K562 (cell line): ENCODE data around the gene ARHGAP4. TPM values are rescaled to one million over a fixed set of nuclear protein-coding genes. Genes with fewer than 3 reads are reported as not detected.

ENCODE experiments used
- ASH1L ChIP-seq: fragments of 450-650 bp; IDR thresholded peaks from 2 replicates; pipeline ENCODE4 v1.6.1; 2018; ENCODE audit warnings: borderline replicate concordance, mild to moderate bottlenecking, low read depth; ENCODE audit not compliant: partially characterized antibody
- BRCA1 ChIP-seq, 2 experiments: fragments of 450-650 bp in 1 of 2; sonication (generic) in 1 of 2; formaldehyde crosslinking in 1 of 2; IDR thresholded peaks; 2 replicates each; pipeline versions ENCODE4 v1.5.0 to v1.6.1; 2017 to 2020; ENCODE audit warnings: mild to moderate bottlenecking in 1 of 2, missing genetic modification reagents in 1 of 2
- CBX5 ChIP-seq: IDR thresholded peaks from 2 replicates; pipeline ENCODE4 v1.6.1; 2014; ENCODE audit warnings: low read depth, borderline replicate concordance
- CREB3L1 ChIP-seq: fragments of 450-650 bp; IDR thresholded peaks from 2 replicates; pipeline ENCODE4 v1.6.1; 2014; ENCODE audit warnings: low read depth, mild to moderate bottlenecking, moderate library complexity, borderline replicate concordance
- DDX20 ChIP-seq: fragments of 450-650 bp; IDR thresholded peaks from 2 replicates; pipeline ENCODE4 v1.6.1; 2016; ENCODE audit warnings: missing genetic modification characterization, low read depth, mild to moderate bottlenecking, missing compliant biosample characterization, moderate library complexity
- E2F3 ChIP-seq: fragments of 250-450 bp; sonication (Bioruptor Pico); IDR thresholded peaks from 2 replicates; pipeline ENCODE4 v1.4.0; 2020; ENCODE audit warnings: mild to moderate bottlenecking
- FOS ChIP-seq: IDR thresholded peaks from 3 replicates; pipeline ENCODE4 v1.6.1; 2011; ENCODE audit not compliant: insufficient read length; ENCODE audit errors: extremely low read depth
- HBP1 ChIP-seq: fragments of 450-650 bp; formaldehyde crosslinking; IDR thresholded peaks from 2 replicates; pipeline ENCODE4 v1.4.0; 2022; ENCODE audit warnings: missing genetic modification characterization
- HDGF ChIP-seq: fragments of 450-650 bp; IDR thresholded peaks from 2 replicates; pipeline ENCODE4 v1.6.1; 2016
- MYC ChIP-seq, 2 experiments: fragments of 250-450 bp in 1 of 2; sonication (Bioruptor Pico) in 1 of 2; IDR thresholded peaks; 2 replicates each; pipeline versions ENCODE4 v1.5.1 to v1.6.1; 2012 to 2021; ENCODE audit warnings: low read depth in 2 of 2, borderline replicate concordance in 1 of 2, improper control_type of control experiment in 1 of 2, low read length in 1 of 2, mild to moderate bottlenecking in 1 of 2, moderate library complexity in 1 of 2
- PKNOX1 ChIP-seq: fragments of 450-650 bp; IDR thresholded peaks from 2 replicates; pipeline ENCODE4 v1.6.1; 2016
- POLR2AphosphoS5 ChIP-seq: IDR thresholded peaks from 2 replicates; pipeline ENCODE4 v1.6.1; 2011; ENCODE audit warnings: mild to moderate bottlenecking, low read depth, low read length, moderate library complexity; ENCODE audit not compliant: control insufficient read depth, insufficient read depth
- POU5F1 ChIP-seq: fragments of 150-350 bp; IDR thresholded peaks from 2 replicates; pipeline ENCODE4 v1.6.1; 2014; ENCODE audit warnings: borderline replicate concordance, low read length, low read depth, mild to moderate bottlenecking; ENCODE audit not compliant: partially characterized antibody
- SIN3B ChIP-seq: fragments of 450-650 bp; IDR thresholded peaks from 2 replicates; pipeline ENCODE4 v1.6.1; 2017; ENCODE audit warnings: low read depth, mild to moderate bottlenecking, moderate library complexity
- SUPT5H ChIP-seq: fragments of 450-650 bp; IDR thresholded peaks from 2 replicates; pipeline ENCODE4 v1.6.1; 2016
- TAF1 ChIP-seq: IDR thresholded peaks from 2 replicates; pipeline ENCODE4 v1.6.1; 2011; ENCODE audit warnings: mild to moderate bottlenecking, low read length, moderate library complexity; ENCODE audit not compliant: insufficient read depth, control insufficient read depth, severe bottlenecking; ENCODE audit errors: extremely low read depth
- TBP ChIP-seq: optimal IDR thresholded peaks from 2 replicates; pipeline ENCODE3; 2011; ENCODE audit warnings: low read depth, low read length, improper control_type of control experiment
- TEAD2 ChIP-seq: fragments of 450-650 bp; IDR thresholded peaks from 2 replicates; pipeline ENCODE4 v1.6.1; 2016; ENCODE audit warnings: missing genetic modification characterization, control low read depth, missing compliant biosample characterization
- ZNF165 ChIP-seq: fragments of 250-450 bp; sonication (Bioruptor Pico); IDR thresholded peaks from 2 replicates; pipeline ENCODE4 v1.4.0; 2020; ENCODE audit warnings: borderline replicate concordance
- ZNF232 ChIP-seq: sonication (generic); formaldehyde crosslinking; IDR thresholded peaks from 2 replicates; pipeline ENCODE4 v1.8.0; 2022; ENCODE audit warnings: mild to moderate bottlenecking, missing genetic modification reagents
- ZNF436 ChIP-seq: fragments of 250-450, 450-650 bp; sonication (Bioruptor Pico); formaldehyde crosslinking; IDR thresholded peaks from 2 replicates; pipeline ENCODE4 v1.7.0; 2020; ENCODE audit warnings: mild to moderate bottlenecking
- polyA plus RNA-seq, 8 experiments: library from polyadenylated mRNA; depleted of rRNA in 4 of 8; stranded (reverse) in 5 of 8; unstranded in 3 of 8; fragments of >200 nt; fragmentation: Nextera tagmentation in 2 of 8; fragmentation: Illumina TruSeq in 1 of 8; extraction: Ambion mirVana in 2 of 8; extraction: Trizol in 1 of 8; gene quantifications; 2 replicates each; pipeline versions ENCODE4 v1.2.1 to v1.2.3, GENCODE V29; 2011 to 2014; ENCODE audit warnings: inconsistent platforms in 1 of 8, missing spikeins in 1 of 8
- total RNA-seq, 7 experiments: library from RNA; depleted of rRNA in 6 of 7; stranded (reverse); fragments of >200 nt in 6 of 7; fragmentation: Illumina TruSeq in 2 of 7; extraction: Trizol in 2 of 7; gene quantifications; 2 replicates each; pipeline versions ENCODE4 v1.2.1 to v1.2.3, GENCODE V29; 2011 to 2021; ENCODE audit warnings: low replicate concordance in 1 of 7
- TF ChIP-seq, protein P1 (sequence below): fragments of 250-450 bp; sonication (Bioruptor Pico); IDR thresholded peaks from 2 replicates; pipeline ENCODE4 v1.5.1; 2021; ENCODE audit warnings: mild to moderate bottlenecking

The ARHGAP4 gene
- total and polyA plus RNA-seq, 9 of the 15 experiments (the other 6 are each of a cell fraction or from before 2014, with no cell fraction given) = 0.30 to 81.8 (median 13.5) TPM

DNA sequence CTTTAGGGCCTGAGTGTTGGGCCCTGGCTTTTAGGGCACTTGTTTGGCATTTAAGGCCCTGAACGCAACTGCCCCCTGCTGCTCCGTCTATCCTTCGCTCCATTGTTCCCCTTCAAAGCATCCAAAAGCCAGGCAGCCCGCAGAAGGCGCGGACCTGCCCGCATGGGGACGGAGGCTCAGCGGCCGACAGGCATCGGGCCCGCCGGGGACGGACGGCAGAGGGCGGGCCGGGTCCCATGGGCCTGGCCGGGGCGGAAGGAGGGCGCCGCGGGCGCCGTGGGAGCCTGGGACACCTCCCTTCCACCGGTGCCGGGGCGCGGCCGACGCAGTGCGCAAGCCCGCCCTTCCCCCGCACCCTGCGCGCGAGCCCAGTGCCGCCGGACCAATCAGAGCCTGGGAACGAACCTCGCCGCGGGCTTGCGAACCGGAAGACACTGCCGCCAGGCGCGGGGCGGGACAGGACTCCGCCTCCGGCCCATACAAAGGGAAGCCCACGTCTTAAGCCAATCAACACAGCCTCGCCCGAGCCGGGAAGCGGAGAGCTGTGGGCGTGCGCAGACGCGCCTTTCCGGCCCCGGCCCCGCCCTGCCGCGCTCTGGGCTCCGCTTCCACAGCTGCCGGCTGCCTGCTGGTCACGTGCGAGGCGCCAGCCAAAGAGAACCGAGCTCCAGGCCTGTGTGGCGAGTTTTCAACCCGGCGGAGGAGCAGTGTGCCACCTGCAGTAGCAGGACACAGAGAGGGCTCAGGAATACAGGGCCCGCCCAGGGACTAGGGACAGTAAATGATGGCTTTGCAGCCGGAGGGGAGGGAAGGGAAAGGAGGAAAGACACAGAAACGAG is 2.1 kb upstream of the ARHGAP4 start (continued):
- TF ChIP-seq SIN3B (0 out of 2 replicates have a peak, but pooled peaks have one; percentile 21), MYC (IDR thresholded peaks at IDR 0.05; ENCODE audit: low read depth, low read length) (0 out of 2 replicates have a peak, but pooled peaks have one; percentile 44), MYC (CRISPR knock-in tag; IDR thresholded peaks at IDR 0.05; ENCODE audit: borderline replicate concordance, low read depth) (no peak), TBP (no peak), CBX5 (no peak), E2F3 (CRISPR knock-in tag) (peak; percentile 19; the same call in 1 of the 2 replicates), TAF1 (peak; percentile 15), ASH1L (no peak), ZNF232 (CRISPR knock-in tag) (no peak), HBP1 (CRISPR knock-in tag) (no peak), BRCA1 (IDR thresholded peaks at IDR 0.05) (no peak), BRCA1 (CRISPR knock-in tag; IDR thresholded peaks at IDR 0.05) (0 out of 2 replicates have a peak, but pooled peaks have one; percentile 30), FOS (no peak), CREB3L1 (no peak), ZNF436 (no peak), POU5F1 (no peak), PKNOX1 (peak; percentile 69), DDX20 (tag) (no peak), HDGF (no peak), TEAD2 (tag) (no peak), SUPT5H (peak; percentile 56; the same call in 1 of the 2 replicates), ZNF165 (CRISPR knock-in tag) (no peak), POLR2AphosphoS5 (peak; percentile 50; the same call in 1 of the 2 replicates)
- TF ChIP-seq, protein P1, sequence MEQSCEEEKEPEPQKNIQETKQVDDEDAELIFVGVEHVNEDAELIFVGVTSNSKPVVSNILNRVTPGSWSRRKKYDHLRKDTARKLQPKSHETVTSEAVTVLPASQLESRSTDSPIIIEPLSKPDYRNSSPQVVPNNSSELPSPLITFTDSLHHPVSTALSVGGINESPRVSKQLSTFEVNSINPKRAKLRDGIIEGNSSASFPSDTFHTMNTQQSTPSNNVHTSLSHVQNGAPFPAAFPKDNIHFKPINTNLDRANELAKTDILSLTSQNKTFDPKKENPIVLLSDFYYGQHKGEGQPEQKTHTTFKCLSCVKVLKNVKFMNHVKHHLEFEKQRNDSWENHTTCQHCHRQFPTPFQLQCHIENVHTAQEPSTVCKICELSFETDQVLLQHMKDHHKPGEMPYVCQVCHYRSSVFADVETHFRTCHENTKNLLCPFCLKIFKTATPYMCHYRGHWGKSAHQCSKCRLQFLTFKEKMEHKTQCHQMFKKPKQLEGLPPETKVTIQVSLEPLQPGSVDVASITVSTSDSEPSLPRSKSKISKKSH (CRISPR knock-in tag) = no peak
